DOHH2 (cell line): ENCODE results near the gene KRT8.

Experiments
- H3F3A ChIP-seq: fragments of 200-600 bp; sonication (generic), shearing (Covaris generic); 2 replicates; pipeline ENCODE4 v1.6.0; 2016; ENCODE audit warnings: antibody characterized with exemption, mild to moderate bottlenecking; ENCODE audit not compliant: control insufficient read depth, insufficient read depth
- H3K27ac ChIP-seq: fragments of 200-600 bp; sonication (generic); 2 replicates; pipeline ENCODE4 v1.5.1; 2014; ENCODE audit warnings: low read depth, mild to moderate bottlenecking, low read length, moderate library complexity
- H3K27me3 ChIP-seq: fragments of 200-600 bp; sonication (generic); 2 replicates; pipeline ENCODE4 v1.6.1; 2014; ENCODE audit warnings: mild to moderate bottlenecking, low read length, mixed read lengths; ENCODE audit not compliant: control insufficient read depth
- H3K36me3 ChIP-seq: fragments of 200-600 bp; sonication (generic); 2 replicates; pipeline ENCODE4 v1.6.1; 2014; ENCODE audit warnings: mild to moderate bottlenecking, low read length, moderate library complexity, mixed read lengths; ENCODE audit not compliant: control insufficient read depth
- H3K4me1 ChIP-seq: fragments of 200-600 bp; sonication (generic); 2 replicates; pipeline ENCODE4 v1.6.1; 2014; ENCODE audit warnings: mild to moderate bottlenecking, low read length, mixed read lengths; ENCODE audit not compliant: control insufficient read depth
- H3K4me2 ChIP-seq: fragments of 200-600 bp; sonication (generic); 2 replicates; pipeline ENCODE4 v1.6.0; 2014; ENCODE audit warnings: mild to moderate bottlenecking, low read length, moderate library complexity
- H3K4me3 ChIP-seq: fragments of 200-600 bp; sonication (generic); 2 replicates; pipeline ENCODE4 v1.5.1; 2014; ENCODE audit warnings: mild to moderate bottlenecking, low read length, mixed read lengths
- H3K79me2 ChIP-seq: fragments of 200-600 bp; sonication (generic); 2 replicates; pipeline ENCODE4 v1.6.1; 2014; ENCODE audit warnings: mild to moderate bottlenecking, low read length, mixed read lengths; ENCODE audit not compliant: control insufficient read depth
- H3K9me2 ChIP-seq: fragments of 200-600 bp; sonication (generic); replicated peaks from 2 replicates; pipeline ENCODE4 v1.6.1; 2014; ENCODE audit warnings: mild to moderate bottlenecking, low read length, mixed read lengths; ENCODE audit not compliant: control insufficient read depth
- H3K9me3 ChIP-seq: fragments of 200-600 bp; sonication (generic); 2 replicates; pipeline ENCODE4 v1.6.1; 2014; ENCODE audit warnings: antibody characterized with exemption, low read length, mixed read lengths; ENCODE audit not compliant: control insufficient read depth, insufficient read depth
- H4K20me1 ChIP-seq: fragments of 200-600 bp; sonication (generic); 2 replicates; pipeline ENCODE4 v1.6.0; 2014; ENCODE audit warnings: low read depth, mild to moderate bottlenecking, antibody characterized with exemption, low read length, moderate library complexity; ENCODE audit not compliant: control insufficient read depth, insufficient read depth
- EZH2phosphoT487 ChIP-seq: fragments of 200-600 bp; sonication (generic); IDR thresholded peaks from 2 replicates; pipeline ENCODE4 v1.6.1; 2017; ENCODE audit warnings: borderline replicate concordance, mild to moderate bottlenecking, antibody characterized with exemption, low read length, moderate library complexity, mixed read lengths
- TF ChIP-seq, protein P1 (sequence below): fragments of 200-600 bp; sonication (generic); IDR thresholded peaks from one replicate; pipeline ENCODE4 v1.5.1; 2014; ENCODE audit warnings: antibody characterized with exemption, mild to moderate bottlenecking, low read depth, low read length; ENCODE audit not compliant: poor library complexity, severe bottlenecking

The KRT8 gene

DNA sequence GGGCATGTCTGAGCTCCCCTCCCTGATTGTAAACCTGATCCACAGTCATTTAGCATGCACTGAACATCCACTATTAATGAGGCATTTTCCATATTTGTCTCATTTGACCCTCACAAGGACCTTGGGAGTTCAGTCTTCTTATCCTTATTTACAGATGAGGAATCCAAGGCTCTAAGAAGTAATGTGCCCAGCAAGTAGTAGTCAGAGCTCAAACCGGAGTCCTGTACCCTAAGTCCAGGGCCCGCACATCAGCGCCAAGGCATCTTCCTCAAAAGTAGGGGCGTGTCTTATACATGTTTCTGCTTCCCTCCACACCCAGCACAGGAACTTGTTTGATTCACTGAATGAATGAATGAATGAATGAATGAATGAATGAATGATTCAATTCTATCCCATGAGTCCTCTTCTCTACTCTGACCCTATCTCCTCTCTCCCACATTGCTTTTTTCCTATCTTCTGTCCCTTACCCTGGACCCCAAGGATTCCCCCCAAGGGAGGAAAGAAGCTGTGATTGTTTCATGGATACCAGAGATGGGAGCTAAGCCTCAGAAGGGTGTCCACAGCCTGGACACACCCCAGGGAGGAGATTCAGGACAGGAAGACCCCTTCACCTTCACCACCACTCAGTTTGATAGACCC lies 21.8 kb upstream of the KRT8 start:
- Histone ChIP-seq H3K4me3 (no peak overlapping the region), H3K27me3 (no peaks in the 10 kb centered on the region), H3K27ac (no peak overlapping the region), H3K36me3 (no peaks in the 10 kb centered on the region), H4K20me1 (no peaks in the 10 kb centered on the region), H3K9me3 (no peaks in the 10 kb centered on the region), H3K9me2 (no peaks in the 10 kb centered on the region), H3K4me2 (no peak overlapping the region), H3K79me2 (no peaks in the 10 kb centered on the region), H3K4me1 (no peaks in the 10 kb centered on the region), H3F3A (no peaks in the 10 kb centered on the region)
- TF ChIP-seq, protein P1, sequence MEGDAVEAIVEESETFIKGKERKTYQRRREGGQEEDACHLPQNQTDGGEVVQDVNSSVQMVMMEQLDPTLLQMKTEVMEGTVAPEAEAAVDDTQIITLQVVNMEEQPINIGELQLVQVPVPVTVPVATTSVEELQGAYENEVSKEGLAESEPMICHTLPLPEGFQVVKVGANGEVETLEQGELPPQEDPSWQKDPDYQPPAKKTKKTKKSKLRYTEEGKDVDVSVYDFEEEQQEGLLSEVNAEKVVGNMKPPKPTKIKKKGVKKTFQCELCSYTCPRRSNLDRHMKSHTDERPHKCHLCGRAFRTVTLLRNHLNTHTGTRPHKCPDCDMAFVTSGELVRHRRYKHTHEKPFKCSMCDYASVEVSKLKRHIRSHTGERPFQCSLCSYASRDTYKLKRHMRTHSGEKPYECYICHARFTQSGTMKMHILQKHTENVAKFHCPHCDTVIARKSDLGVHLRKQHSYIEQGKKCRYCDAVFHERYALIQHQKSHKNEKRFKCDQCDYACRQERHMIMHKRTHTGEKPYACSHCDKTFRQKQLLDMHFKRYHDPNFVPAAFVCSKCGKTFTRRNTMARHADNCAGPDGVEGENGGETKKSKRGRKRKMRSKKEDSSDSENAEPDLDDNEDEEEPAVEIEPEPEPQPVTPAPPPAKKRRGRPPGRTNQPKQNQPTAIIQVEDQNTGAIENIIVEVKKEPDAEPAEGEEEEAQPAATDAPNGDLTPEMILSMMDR = no peak
- TF ChIP-seq EZH2phosphoT487 = no peak

DNA sequence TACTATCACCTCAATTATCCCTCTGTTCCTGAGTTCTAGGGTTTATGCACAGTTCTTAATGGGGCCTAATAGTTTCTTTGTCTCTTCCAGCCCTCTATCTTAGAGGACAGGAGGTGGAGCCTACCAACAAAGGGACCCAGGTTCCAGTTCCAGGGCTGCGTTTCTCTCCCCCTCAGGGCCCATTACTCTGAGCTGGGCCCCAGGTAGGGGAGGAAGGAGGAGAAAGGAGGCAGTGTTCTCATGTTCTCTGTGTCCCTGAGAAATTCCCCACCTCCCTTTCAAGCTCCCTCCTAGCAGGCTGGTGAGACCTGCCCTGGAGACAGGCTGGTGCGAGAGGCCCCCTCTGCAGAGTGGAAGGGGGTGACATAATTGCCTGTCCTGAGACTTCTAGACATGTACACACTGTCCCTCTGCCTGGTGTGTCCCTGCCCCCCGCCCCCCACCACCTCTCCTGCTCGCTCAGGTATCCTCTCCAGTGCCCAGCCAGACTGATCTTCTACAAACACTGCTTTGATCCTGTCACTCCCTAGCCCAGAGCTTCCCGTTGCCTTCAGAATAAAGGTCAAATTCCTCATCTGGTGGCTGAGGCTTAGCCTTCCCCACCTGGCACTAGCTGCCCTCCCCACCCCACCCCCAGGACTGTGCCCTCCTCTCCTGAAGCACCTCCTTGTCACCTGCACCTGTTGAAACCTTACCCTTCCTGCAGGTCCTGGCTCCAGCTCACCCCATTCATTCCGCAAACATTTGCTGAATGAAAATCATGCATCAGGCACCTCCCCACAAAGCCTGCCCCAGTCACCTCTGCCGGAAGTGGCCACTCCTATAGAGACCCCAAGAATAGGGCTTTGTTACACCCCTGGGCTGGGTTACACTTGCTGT lies 21.1 kb upstream of the KRT8 start:
- H3K9me3 ChIP-seq = no peaks in the 10 kb centered on the region
- 0 out of 2 replicates have a peak, but pooled peaks cover 2% of the 10 kb centered on the region for H3K27me3 ChIP-seq
- no peak overlapping the region for H3K4me2 ChIP-seq
- H3K36me3 ChIP-seq = no peaks in the 10 kb centered on the region
- H3K27ac ChIP-seq = no peak overlapping the region
- TF ChIP-seq, protein P1 = no peak
- no peak for TF ChIP-seq EZH2phosphoT487
- H3K4me1 ChIP-seq = no peaks in the 10 kb centered on the region
- H3F3A ChIP-seq = no peaks in the 10 kb centered on the region
- no peaks in the 10 kb centered on the region for H4K20me1 ChIP-seq
- H3K4me3 ChIP-seq = no peak overlapping the region
- H3K9me2 ChIP-seq = no peaks in the 10 kb centered on the region
- no peaks in the 10 kb centered on the region for H3K79me2 ChIP-seq

DNA sequence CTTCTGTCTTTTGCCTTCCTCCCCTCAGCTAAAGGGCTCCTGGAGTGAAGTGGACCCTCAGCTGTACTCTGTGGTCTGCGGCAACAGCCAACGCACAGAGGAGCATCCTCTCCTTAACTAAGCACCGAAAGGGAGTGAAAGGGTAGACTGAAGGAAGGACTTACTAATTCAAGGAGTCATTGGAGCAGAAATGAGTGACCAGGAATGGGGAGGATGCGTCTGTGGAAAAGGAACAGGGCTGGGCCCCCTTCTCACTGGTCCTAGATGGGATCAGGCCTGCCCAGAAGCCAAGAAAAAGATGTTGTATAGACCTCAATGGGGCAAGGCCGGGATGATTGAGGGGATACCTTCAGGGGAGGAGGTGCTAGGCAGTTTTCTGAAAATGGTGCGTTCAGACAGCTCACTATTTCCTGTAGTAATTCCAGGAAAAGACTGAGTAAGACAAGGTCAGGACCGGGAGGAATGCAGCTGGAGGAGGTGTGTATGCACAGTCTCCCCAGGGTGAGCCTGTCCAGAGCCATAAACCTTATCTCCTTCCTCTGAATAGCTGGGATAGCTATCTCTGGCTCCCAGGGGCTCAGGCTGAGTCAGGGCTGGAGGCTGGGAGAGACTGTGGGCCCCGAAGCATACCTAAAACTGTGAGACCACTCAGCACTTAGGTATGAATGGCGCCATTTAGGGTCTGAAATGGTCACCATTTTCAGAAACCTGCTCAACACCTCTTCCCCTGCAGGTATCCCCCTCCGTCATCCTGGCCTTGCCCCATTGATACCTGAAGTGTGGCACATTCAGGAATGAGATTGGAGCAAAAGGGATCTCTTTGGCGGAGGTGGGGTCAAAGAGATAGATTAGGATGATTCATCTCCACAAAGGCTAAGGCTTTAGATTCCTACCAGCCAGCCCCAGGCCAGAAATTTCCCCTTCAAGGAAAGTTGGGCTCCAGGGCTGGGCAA lies 20.2 kb upstream of the KRT8 start:
- Histone ChIP-seq H3K4me3 (no peak overlapping the region), H3K27ac (no peak overlapping the region), H3K9me3 (no peaks in the 10 kb centered on the region), H3K9me2 (no peaks in the 10 kb centered on the region), H3K79me2 (no peaks in the 10 kb centered on the region), H3K4me2 (no peak overlapping the region), H4K20me1 (no peaks in the 10 kb centered on the region), H3K36me3 (no peaks in the 10 kb centered on the region), H3F3A (no peaks in the 10 kb centered on the region), H3K27me3 (0 out of 2 replicates have a peak, but pooled peaks cover 3% of the 10 kb centered on the region), H3K4me1 (no peaks in the 10 kb centered on the region)
- no peak for TF ChIP-seq EZH2phosphoT487
- TF ChIP-seq, protein P1 = no peak
